ENCODE data around the gene KLK15. TPM values are rescaled to one million over a fixed set of nuclear protein-coding genes. Genes with fewer than 3 reads are reported as not detected.

Gene KLK15
- total and polyA plus RNA-seq, 2 of the 8 experiments (the other 6 are each of a cell fraction or from before 2014, with no cell fraction given): not detected

DNA sequence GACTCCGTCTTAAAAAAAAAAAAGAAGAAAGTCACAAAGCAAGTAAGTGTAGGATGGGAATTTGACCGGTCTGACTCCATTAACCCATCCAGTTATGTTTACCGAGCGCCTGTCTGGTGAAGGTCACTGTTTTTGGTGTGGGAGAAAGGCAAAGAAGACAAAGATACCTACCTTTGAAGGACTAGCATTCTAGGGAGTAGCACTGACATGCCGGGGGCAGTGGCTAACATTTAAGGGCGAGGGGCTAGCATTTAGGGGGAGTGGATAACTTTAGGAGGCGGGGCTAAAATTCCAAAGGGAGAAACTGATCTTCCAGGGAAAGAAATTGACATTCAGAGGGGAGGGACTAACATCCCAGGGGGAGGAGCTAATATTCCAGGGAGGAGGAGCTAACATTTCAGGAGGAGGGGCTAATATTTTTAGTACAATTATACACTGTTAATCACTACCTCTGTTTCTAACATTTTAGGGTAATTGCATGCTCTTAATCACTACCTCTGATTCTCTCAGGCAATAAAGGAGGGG is 54.4 kb downstream of the KLK15 start:
- ChIA-PET POLR2A (ENCODE audit: partially characterized antibody) (interaction anchor here (0.7 to 9.7 kb wide), 15 partner anchors 12 to 465 kb away, joined by 3 to 110 read pairs (median 4); partner anchors contain the start of gene ACP4), CTCF (ENCODE audit: partially characterized antibody) (interaction anchor here (0.6 to 10.2 kb wide), 16 partner anchors 52 to 315 kb away, joined by 3 to 170 read pairs (median 4); partner anchors contain the start of genes CLEC11A and SHANK1)
- Histone ChIP-seq H3K27ac (ENCODE audit: low read depth, low read length) (no peak overlapping the region), H2BK15ac (ENCODE audit: low read length) (no peak overlapping the region), H3K27me3 (replicated peaks in 1 of 4; ENCODE audit: control insufficient read depth in 3 of 4, extremely low read depth in 1 of 4, insufficient read depth in 3 of 4, low read length in 3 of 4) (peaks cover 3 to 57% (median 36%) of the 10 kb centered on the region in 4 experiments), H4K91ac (replicated peaks; ENCODE audit: insufficient read length, low read length) (no peak overlapping the region), H3K4ac (replicated peaks; ENCODE audit: insufficient read length, low read depth, low read length) (no peak overlapping the region), H3K4me3 (ENCODE audit: extremely low read depth in 1 of 4, insufficient read depth in 2 of 4, low read depth in 3 of 4, low read length in 4 of 4) (no peak overlapping the region), H4K20me1 (replicated peaks in 1 of 2; ENCODE audit: control insufficient read depth in 1 of 2, insufficient read depth in 2 of 2, low read length in 2 of 2) (peaks cover 0 to 2% of the 10 kb centered on the region in 2 experiments), H3K14ac (ENCODE audit: insufficient read length) (no peak overlapping the region), H3K9ac (replicated peaks in 1 of 4; ENCODE audit: extremely low read depth in 1 of 4, low read depth in 3 of 4, low read length in 3 of 4) (no peak overlapping the region), H2BK20ac (ENCODE audit: low read length) (no peak overlapping the region), H3K36me3 (ENCODE audit: control insufficient read depth in 2 of 4, insufficient read depth in 4 of 4, low read length in 3 of 4) (no peaks in the 10 kb centered on the region), H2AK5ac (ENCODE audit: low read depth, low read length) (no peak overlapping the region), H4K8ac (ENCODE audit: extremely low read depth, insufficient read depth, low read length) (no peak overlapping the region), H3K56ac (replicated peaks; ENCODE audit: insufficient read length, low read depth, low read length) (no peak overlapping the region), H4K5ac (ENCODE audit: insufficient read length, low read depth, low read length) (no peak overlapping the region), H2AFZ (ENCODE audit: low read length) (no peak overlapping the region), H3K79me1 (ENCODE audit: low read depth, low read length) (no peaks in the 10 kb centered on the region), H3K4me2 (ENCODE audit: insufficient read depth in 1 of 2, low read depth in 2 of 2, low read length in 2 of 2) (peak overlapping the region in 1 of 2 experiments; percentile 62; a peak in 2 of 4 replicates), H3K23ac (ENCODE audit: insufficient read length) (no peak overlapping the region), H3K9me3 (ENCODE audit: insufficient read depth in 2 of 2, low read depth in 1 of 2, low read length in 1 of 2) (no peaks in the 10 kb centered on the region), H3K79me2 (ENCODE audit: control insufficient read depth in 1 of 2, insufficient read depth in 2 of 2, low read length in 2 of 2) (no peaks in the 10 kb centered on the region), H3K23me2 (ENCODE audit: low read depth, low read length) (peaks cover 4% of the 10 kb centered on the region; the same call in 1 of the 2 replicates), H2BK12ac (ENCODE audit: low read depth, low read length) (no peak overlapping the region), H2BK5ac (ENCODE audit: low read depth, low read length) (no peak overlapping the region), H2BK120ac (replicated peaks; ENCODE audit: low read depth, low read length) (no peak overlapping the region), H3K18ac (ENCODE audit: extremely low read depth, low read length) (no peak overlapping the region), H3K4me1 (replicated peaks in 1 of 4; ENCODE audit: control insufficient read depth in 3 of 4, insufficient read depth in 4 of 4, low read length in 3 of 4) (peaks cover 2 to 7% (median 4%) of the 10 kb centered on the region in 4 experiments; a peak in 5 of 7 replicates)
- 70% methylated on average over 7 of the region's 7 CpGs; no CpG with 5 or more reads in 1 of the 2 experiments for WGBS, 2 experiments (ENCODE audit: extremely low coverage in 1 of 2, insufficient coverage in 1 of 2, insufficient read length in 1 of 2, insufficient replicate concordance in 2 of 2, low coverage in 1 of 2, low lambda C conversion rate in 2 of 2, missing lambda C conversion rate in 1 of 2)
- DNase-seq (ENCODE audit: low read depth in 1 of 2, low spot score in 2 of 2): no peak
- no peak for TF ChIP-seq NRF1 (IDR thresholded peaks at IDR 0.05; ENCODE audit: low read depth, low read length)
- peak; percentile 6; the same call in 1 of the 2 replicates for TF ChIP-seq KDM1A (IDR thresholded peaks at IDR 0.05; ENCODE audit: borderline replicate concordance, low read length)
- FAIRE-seq: no peak

Data from H1 (cell line).